Activated CD4-positive, alpha-beta T cell treated with anti-CD3 and anti-CD28 coated beads for 1 hour (primary cell): Measurements from ENCODE around the gene MRPL50.

Experiments
- DNase-seq: peaks from one replicate; pipeline ENCODE4 v3.0.0-alpha.2; 2020

MRPL50 gene

GRCh38 chr9:101398068-101398929 lies at the start of gene MRPL50, which contains the start of gene ZNF189:
Gene MRPL50 (minus strand): TSS chr9:101398618. CDS start chr9:101398592, 26 bp downstream.
Gene ZNF189 (plus strand): TSS chr9:101398851. CDS start chr9:101399157, 306 bp downstream.
- DNase-seq: peak; percentile 93

- DNase-seq: no peak
These were observed 48.3 kb upstream of the MRPL50 start for GRCh38 chr9:101446732-101447131.

GRCh38 chr9:101445353-101446029 lies 47.1 kb upstream of the MRPL50 start:
- DNase-seq: no peak

- DNase-seq: no peak
These were observed 45.0 kb upstream of the MRPL50 start for GRCh38 chr9:101443364-101443771.

- no peak for DNase-seq
These were observed 44.3 kb upstream of the MRPL50 start for GRCh38 chr9:101442736-101443135.

GRCh38 chr9:101442318-101442717 lies 43.9 kb upstream of the MRPL50 start:
- DNase-seq: no peak

- no peak for DNase-seq
These were observed 42.4 kb upstream of the MRPL50 start for GRCh38 chr9:101440714-101441230.

- DNase-seq: no peak
These were observed 40.1 kb upstream of the MRPL50 start for GRCh38 chr9:101438523-101438922.

- DNase-seq: no peak
These were observed 39.4 kb upstream of the MRPL50 start for GRCh38 chr9:101437806-101438232.

GRCh38 chr9:101435601-101436079 lies 37.2 kb upstream of the MRPL50 start, which contains the start of gene ALDOB:
Gene ALDOB (minus strand): TSS chr9:101435774. CDS start chr9:101430887, 4,887 bp downstream.
- no peak for DNase-seq

GRCh38 chr9:101434998-101435397 lies 36.6 kb upstream of the MRPL50 start:
- DNase-seq: no peak

- DNase-seq: no peak
These were observed 34.8 kb upstream of the MRPL50 start for GRCh38 chr9:101433229-101433628.

GRCh38 chr9:101432740-101433139 lies 34.3 kb upstream of the MRPL50 start:
- no peak for DNase-seq

- DNase-seq: no peak
These were observed 33.8 kb upstream of the MRPL50 start for GRCh38 chr9:101432171-101432570.

GRCh38 chr9:101429736-101430135 lies 31.3 kb upstream of the MRPL50 start:
- no peak for DNase-seq

GRCh38 chr9:101428909-101429308 lies 30.5 kb upstream of the MRPL50 start:
- no peak for DNase-seq

- DNase-seq: no peak
These were observed 29.7 kb upstream of the MRPL50 start for GRCh38 chr9:101427957-101428655.

GRCh38 chr9:101427358-101427757 lies 28.9 kb upstream of the MRPL50 start:
- no peak for DNase-seq

GRCh38 chr9:101421653-101422065 lies 23.2 kb upstream of the MRPL50 start:
- DNase-seq: no peak

GRCh38 chr9:101419863-101420262 lies 21.4 kb upstream of the MRPL50 start:
- DNase-seq: no peak

- no peak for DNase-seq
These were observed 20.4 kb upstream of the MRPL50 start for GRCh38 chr9:101418518-101419430.

- no peak for DNase-seq
These were observed 19.6 kb upstream of the MRPL50 start for GRCh38 chr9:101417977-101418376.
